ENCODE measurements around the gene FBXL16. TPM values are rescaled to one million over a fixed set of nuclear protein-coding genes. Genes with fewer than 3 reads are reported as not detected.

Gene FBXL16
- polyA plus RNA-seq, 1 of the 3 experiments (the other 2 are of a cell fraction): 19.8 TPM

DNA sequence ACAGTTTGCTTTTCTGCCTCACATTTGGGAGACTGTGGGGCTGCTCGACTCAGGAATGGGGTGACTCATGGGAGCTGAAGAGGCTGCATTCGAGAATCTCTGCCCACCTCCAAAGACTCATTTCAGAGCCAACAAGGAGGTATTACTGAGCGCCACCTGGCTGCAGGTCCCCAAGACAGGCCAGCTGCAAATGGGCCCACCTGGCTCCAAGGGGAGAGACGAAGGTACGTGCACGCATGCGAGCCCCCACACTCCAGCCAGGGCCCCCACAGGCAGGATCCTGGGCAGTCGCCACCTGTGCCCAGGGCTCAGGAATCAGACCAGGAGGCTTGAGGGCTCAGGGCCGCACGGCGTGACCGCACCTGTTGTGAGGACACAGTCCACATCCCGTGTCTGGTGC, 27.3 kb upstream of the FBXL16 start:
- Histone ChIP-seq H4K20me1 (ENCODE audit: insufficient read depth) (no peaks in the 10 kb centered on the region), H3K4me3 (ENCODE audit: low read depth in 2 of 2, low read length in 1 of 2) (no peak overlapping the region), H2AFZ (ENCODE audit: low read depth) (no peak overlapping the region), H3K9me2 (no peaks in the 10 kb centered on the region), H3K9me3 (no peaks in the 10 kb centered on the region), H3K27ac (ENCODE audit: low read depth in 2 of 2, low read length in 1 of 2) (no peak overlapping the region), H3K9ac (no peak overlapping the region), H3F3A (replicated peaks; ENCODE audit: insufficient read depth) (peaks cover 4% of the 10 kb centered on the region), H3K79me2 (ENCODE audit: insufficient read depth) (no peaks in the 10 kb centered on the region), H3K4me1 (ENCODE audit: control insufficient read depth in 1 of 2, insufficient read depth in 2 of 2, low read depth in 1 of 2, low read length in 1 of 2) (peaks cover 0 to 9% of the 10 kb centered on the region in 2 experiments; a peak in 1 of 4 replicates), H3K27me3 (ENCODE audit: insufficient read depth) (no peaks in the 10 kb centered on the region), H3K36me3 (replicated peaks in 1 of 2; ENCODE audit: control insufficient read depth in 1 of 2, insufficient read depth in 2 of 2, low read length in 1 of 2) (peaks cover 0 to 39% of the 10 kb centered on the region in 2 experiments), H3K4me2 (no peak overlapping the region)
- DNase-seq: no peak
- ChIA-PET POLR2A (interaction anchor here (1.2 kb wide), 1 partner anchor 13 kb away, joined by 4 read pairs; the partner anchor contains the start of gene ANTKMT), CTCF (interaction anchor here (0.6 to 20.3 kb wide), 5 partner anchors 8 to 63 kb away, joined by 3 to 358 read pairs (median 4); partner anchors contain the start of genes ANTKMT, CIAO3, FBXL16 and METRN)
- 91% methylated on average over 11 of the region's 13 CpGs for WGBS (ENCODE audit: low lambda C conversion rate)
- no peak for TF ChIP-seq GABPA (IDR thresholded peaks at IDR 0.05; ENCODE audit: low read depth)

DNA sequence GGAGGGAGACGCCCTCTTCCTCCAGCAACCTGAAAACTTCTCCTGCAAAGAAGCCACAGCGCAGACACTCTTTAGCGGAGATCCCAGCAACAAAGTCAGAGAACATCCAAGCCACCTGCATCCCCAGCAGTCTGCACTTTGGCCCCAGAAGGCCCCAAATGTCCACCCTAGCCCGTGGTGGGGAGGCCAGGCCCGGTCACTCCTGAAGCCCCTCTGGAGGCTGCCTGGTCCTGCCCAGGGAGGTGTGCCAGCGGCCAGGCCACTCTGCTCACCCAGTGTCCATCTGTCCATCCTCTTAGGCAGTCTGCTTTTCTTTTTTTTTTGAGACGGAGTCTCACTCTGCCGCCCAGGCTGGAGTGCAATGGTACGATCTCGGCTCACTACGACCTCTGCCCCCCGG, 26.7 kb upstream of the FBXL16 start:
- no peaks in the 10 kb centered on the region for H3K9me2 ChIP-seq
- no peak overlapping the region for H3K4me2 ChIP-seq
- no peak overlapping the region for H3K9ac ChIP-seq
- no peaks in the 10 kb centered on the region for H4K20me1 ChIP-seq (ENCODE audit: insufficient read depth)
- H3K9me3 ChIP-seq: no peaks in the 10 kb centered on the region
- ChIA-PET POLR2A (interaction anchor here (1.2 kb wide), 1 partner anchor 12 kb away, joined by 4 read pairs; the partner anchor contains the start of gene ANTKMT), CTCF (interaction anchor here (1.2 to 20.3 kb wide), 3 partner anchors 8 to 19 kb away, joined by 3 to 358 read pairs (median 33); partner anchors contain the start of genes ANTKMT, CIAO3, FBXL16 and METRN)
- H3K36me3 ChIP-seq (replicated peaks in 1 of 2; ENCODE audit: control insufficient read depth in 1 of 2, insufficient read depth in 2 of 2, low read length in 1 of 2): peaks cover 0 to 34% of the 10 kb centered on the region in 2 experiments
- TF ChIP-seq JUND (IDR thresholded peaks at IDR 0.05) (no peak), FOXM1 (IDR thresholded peaks at IDR 0.05; ENCODE audit: low read depth) (no peak), SMC3 (IDR thresholded peaks at IDR 0.05; ENCODE audit: low read depth, low read length) (no peak), EZH2phosphoT487 (IDR thresholded peaks at IDR 0.05; ENCODE audit: borderline replicate concordance, low read depth) (no peak), MXI1 (IDR thresholded peaks at IDR 0.05; ENCODE audit: low read depth, low read length) (no peak), GATA2 (CRISPR knock-in tag; IDR thresholded peaks at IDR 0.05) (no peak), SIN3A (IDR thresholded peaks at IDR 0.05; ENCODE audit: borderline replicate concordance, low read depth, low read length) (no peak), TAF1 (IDR thresholded peaks at IDR 0.05; ENCODE audit: borderline replicate concordance, low read depth, low read length) (no peak), RFX5 (IDR thresholded peaks at IDR 0.05; ENCODE audit: low read length) (no peak), NRF1 (IDR thresholded peaks at IDR 0.05; ENCODE audit: low read depth, low read length) (no peak)
- TF ChIP-seq, protein P1, sequence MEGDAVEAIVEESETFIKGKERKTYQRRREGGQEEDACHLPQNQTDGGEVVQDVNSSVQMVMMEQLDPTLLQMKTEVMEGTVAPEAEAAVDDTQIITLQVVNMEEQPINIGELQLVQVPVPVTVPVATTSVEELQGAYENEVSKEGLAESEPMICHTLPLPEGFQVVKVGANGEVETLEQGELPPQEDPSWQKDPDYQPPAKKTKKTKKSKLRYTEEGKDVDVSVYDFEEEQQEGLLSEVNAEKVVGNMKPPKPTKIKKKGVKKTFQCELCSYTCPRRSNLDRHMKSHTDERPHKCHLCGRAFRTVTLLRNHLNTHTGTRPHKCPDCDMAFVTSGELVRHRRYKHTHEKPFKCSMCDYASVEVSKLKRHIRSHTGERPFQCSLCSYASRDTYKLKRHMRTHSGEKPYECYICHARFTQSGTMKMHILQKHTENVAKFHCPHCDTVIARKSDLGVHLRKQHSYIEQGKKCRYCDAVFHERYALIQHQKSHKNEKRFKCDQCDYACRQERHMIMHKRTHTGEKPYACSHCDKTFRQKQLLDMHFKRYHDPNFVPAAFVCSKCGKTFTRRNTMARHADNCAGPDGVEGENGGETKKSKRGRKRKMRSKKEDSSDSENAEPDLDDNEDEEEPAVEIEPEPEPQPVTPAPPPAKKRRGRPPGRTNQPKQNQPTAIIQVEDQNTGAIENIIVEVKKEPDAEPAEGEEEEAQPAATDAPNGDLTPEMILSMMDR (IDR thresholded peaks at IDR 0.05): no peak
- TF ChIP-seq, protein P2, sequence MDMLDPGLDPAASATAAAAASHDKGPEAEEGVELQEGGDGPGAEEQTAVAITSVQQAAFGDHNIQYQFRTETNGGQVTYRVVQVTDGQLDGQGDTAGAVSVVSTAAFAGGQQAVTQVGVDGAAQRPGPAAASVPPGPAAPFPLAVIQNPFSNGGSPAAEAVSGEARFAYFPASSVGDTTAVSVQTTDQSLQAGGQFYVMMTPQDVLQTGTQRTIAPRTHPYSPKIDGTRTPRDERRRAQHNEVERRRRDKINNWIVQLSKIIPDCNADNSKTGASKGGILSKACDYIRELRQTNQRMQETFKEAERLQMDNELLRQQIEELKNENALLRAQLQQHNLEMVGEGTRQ (IDR thresholded peaks at IDR 0.05; ENCODE audit: borderline replicate concordance, low read depth, low read length): no peak
- TF ChIP-seq, protein P3, sequence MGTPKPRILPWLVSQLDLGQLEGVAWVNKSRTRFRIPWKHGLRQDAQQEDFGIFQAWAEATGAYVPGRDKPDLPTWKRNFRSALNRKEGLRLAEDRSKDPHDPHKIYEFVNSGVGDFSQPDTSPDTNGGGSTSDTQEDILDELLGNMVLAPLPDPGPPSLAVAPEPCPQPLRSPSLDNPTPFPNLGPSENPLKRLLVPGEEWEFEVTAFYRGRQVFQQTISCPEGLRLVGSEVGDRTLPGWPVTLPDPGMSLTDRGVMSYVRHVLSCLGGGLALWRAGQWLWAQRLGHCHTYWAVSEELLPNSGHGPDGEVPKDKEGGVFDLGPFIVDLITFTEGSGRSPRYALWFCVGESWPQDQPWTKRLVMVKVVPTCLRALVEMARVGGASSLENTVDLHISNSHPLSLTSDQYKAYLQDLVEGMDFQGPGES (IDR thresholded peaks at IDR 0.05; ENCODE audit: low read depth, low read length): no peak
- TF ChIP-seq, protein P4, sequence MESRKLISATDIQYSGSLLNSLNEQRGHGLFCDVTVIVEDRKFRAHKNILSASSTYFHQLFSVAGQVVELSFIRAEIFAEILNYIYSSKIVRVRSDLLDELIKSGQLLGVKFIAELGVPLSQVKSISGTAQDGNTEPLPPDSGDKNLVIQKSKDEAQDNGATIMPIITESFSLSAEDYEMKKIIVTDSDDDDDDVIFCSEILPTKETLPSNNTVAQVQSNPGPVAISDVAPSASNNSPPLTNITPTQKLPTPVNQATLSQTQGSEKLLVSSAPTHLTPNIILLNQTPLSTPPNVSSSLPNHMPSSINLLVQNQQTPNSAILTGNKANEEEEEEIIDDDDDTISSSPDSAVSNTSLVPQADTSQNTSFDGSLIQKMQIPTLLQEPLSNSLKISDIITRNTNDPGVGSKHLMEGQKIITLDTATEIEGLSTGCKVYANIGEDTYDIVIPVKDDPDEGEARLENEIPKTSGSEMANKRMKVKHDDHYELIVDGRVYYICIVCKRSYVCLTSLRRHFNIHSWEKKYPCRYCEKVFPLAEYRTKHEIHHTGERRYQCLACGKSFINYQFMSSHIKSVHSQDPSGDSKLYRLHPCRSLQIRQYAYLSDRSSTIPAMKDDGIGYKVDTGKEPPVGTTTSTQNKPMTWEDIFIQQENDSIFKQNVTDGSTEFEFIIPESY (IDR thresholded peaks at IDR 0.05; ENCODE audit: borderline replicate concordance, low read depth): no peak
- TF ChIP-seq, protein P5, sequence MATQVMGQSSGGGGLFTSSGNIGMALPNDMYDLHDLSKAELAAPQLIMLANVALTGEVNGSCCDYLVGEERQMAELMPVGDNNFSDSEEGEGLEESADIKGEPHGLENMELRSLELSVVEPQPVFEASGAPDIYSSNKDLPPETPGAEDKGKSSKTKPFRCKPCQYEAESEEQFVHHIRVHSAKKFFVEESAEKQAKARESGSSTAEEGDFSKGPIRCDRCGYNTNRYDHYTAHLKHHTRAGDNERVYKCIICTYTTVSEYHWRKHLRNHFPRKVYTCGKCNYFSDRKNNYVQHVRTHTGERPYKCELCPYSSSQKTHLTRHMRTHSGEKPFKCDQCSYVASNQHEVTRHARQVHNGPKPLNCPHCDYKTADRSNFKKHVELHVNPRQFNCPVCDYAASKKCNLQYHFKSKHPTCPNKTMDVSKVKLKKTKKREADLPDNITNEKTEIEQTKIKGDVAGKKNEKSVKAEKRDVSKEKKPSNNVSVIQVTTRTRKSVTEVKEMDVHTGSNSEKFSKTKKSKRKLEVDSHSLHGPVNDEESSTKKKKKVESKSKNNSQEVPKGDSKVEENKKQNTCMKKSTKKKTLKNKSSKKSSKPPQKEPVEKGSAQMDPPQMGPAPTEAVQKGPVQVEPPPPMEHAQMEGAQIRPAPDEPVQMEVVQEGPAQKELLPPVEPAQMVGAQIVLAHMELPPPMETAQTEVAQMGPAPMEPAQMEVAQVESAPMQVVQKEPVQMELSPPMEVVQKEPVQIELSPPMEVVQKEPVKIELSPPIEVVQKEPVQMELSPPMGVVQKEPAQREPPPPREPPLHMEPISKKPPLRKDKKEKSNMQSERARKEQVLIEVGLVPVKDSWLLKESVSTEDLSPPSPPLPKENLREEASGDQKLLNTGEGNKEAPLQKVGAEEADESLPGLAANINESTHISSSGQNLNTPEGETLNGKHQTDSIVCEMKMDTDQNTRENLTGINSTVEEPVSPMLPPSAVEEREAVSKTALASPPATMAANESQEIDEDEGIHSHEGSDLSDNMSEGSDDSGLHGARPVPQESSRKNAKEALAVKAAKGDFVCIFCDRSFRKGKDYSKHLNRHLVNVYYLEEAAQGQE (IDR thresholded peaks at IDR 0.05; ENCODE audit: low read depth, low read length): no peak
- peaks cover 0 to 9% of the 10 kb centered on the region in 2 experiments; a peak in 1 of 4 replicates for H3K4me1 ChIP-seq (ENCODE audit: control insufficient read depth in 1 of 2, insufficient read depth in 2 of 2, low read depth in 1 of 2, low read length in 1 of 2)
- no peaks in the 10 kb centered on the region for H3K27me3 ChIP-seq (ENCODE audit: insufficient read depth)
- 94% methylated on average over 12 of the region's 12 CpGs for WGBS (ENCODE audit: low lambda C conversion rate)
- H3K79me2 ChIP-seq (ENCODE audit: insufficient read depth): no peaks in the 10 kb centered on the region
- no peak overlapping the region for H3K27ac ChIP-seq (ENCODE audit: low read depth in 2 of 2, low read length in 1 of 2)
- peaks cover 4% of the 10 kb centered on the region for H3F3A ChIP-seq (replicated peaks; ENCODE audit: insufficient read depth)
- no peak overlapping the region for H3K4me3 ChIP-seq (ENCODE audit: low read depth in 2 of 2, low read length in 1 of 2)
- DNase-seq: no peak
- no peak overlapping the region for H2AFZ ChIP-seq (ENCODE audit: low read depth)
